Measurements from ENCODE around the gene EIF1AD.

DNA sequence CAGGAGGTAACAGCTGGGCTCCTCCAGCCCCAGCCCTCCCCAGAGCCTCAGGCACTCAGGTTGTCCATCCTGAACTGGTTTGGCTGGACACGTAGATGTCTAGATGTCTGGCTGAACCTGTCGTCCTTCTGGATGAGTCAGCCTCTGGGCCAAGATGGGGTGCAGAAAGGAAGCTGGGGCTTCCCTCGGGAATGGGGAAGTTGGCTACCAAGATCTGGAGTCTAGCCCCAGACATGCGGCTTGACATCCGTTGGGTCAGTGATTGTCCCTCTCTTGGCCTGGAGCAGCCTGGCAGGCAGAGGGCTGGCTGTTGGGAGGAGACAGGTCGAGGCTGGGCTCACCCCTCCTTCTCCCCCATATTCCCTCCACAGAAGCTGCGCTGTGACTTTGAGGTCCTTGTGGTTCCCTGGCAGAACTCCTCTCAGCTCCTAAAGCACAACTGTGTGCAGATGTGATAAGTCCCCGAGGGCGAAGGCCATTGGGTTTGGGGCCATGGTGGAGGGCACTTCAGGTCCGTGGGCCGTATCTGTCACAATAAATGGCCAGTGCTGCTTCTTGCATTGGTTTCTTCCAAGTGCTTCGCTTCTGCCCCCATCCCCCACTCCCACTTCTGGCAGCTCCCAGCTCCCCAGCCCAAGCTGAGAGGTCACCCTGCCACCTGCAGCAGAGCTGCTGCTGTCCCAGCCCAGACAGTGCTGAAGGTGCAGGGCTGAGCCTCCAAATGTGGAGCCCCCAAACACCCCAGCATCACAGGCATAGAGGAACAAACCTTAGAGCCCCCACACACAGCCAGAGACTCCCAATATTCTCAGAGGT lies 11.2 kb upstream of the EIF1AD start:
- TF ChIP-seq, protein P1, sequence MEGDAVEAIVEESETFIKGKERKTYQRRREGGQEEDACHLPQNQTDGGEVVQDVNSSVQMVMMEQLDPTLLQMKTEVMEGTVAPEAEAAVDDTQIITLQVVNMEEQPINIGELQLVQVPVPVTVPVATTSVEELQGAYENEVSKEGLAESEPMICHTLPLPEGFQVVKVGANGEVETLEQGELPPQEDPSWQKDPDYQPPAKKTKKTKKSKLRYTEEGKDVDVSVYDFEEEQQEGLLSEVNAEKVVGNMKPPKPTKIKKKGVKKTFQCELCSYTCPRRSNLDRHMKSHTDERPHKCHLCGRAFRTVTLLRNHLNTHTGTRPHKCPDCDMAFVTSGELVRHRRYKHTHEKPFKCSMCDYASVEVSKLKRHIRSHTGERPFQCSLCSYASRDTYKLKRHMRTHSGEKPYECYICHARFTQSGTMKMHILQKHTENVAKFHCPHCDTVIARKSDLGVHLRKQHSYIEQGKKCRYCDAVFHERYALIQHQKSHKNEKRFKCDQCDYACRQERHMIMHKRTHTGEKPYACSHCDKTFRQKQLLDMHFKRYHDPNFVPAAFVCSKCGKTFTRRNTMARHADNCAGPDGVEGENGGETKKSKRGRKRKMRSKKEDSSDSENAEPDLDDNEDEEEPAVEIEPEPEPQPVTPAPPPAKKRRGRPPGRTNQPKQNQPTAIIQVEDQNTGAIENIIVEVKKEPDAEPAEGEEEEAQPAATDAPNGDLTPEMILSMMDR (IDR thresholded peaks at IDR 0.05; ENCODE audit: low read length) = no peak
- no peak for TF ChIP-seq EZH2 (optimal IDR thresholded peaks at IDR 0.05; ENCODE audit: low read depth, low read length)
